SJSA1 (cell line): ENCODE results near the gene HOXA6. TPM values are rescaled to one million over a fixed set of nuclear protein-coding genes. Genes with fewer than 3 reads are reported as not detected.

Experiments used
- DNase-seq, 2 experiments: peaks; one replicate each; pipeline ENCODE4 v3.0.0-alpha.2; 2015 to 2020; ENCODE audit warnings: low spot score in 2 of 2, low read depth in 1 of 2
- H3K27ac ChIP-seq: fragments of 250-450 bp; sonication (Bioruptor Pico); 2 replicates; pipeline ENCODE4 v1.5.1; 2020; ENCODE audit warnings: mild to moderate bottlenecking, moderate library complexity
- H3K27me3 ChIP-seq: fragments of 250-450 bp; sonication (Bioruptor Pico); replicated peaks from 2 replicates; pipeline ENCODE4 v1.5.1; 2020; ENCODE audit warnings: mild to moderate bottlenecking, moderate library complexity
- H3K36me3 ChIP-seq: fragments of 250-450 bp; sonication (Bioruptor Pico); 2 replicates; pipeline ENCODE4 v1.5.1; 2020; ENCODE audit warnings: mild to moderate bottlenecking
- H3K4me1 ChIP-seq: fragments of 250-450 bp; sonication (Bioruptor Pico); replicated peaks from 2 replicates; pipeline ENCODE4 v1.6.1; 2021; ENCODE audit warnings: mild to moderate bottlenecking
- H3K4me3 ChIP-seq: fragments of 250-450 bp; sonication (Bioruptor Pico); 2 replicates; pipeline ENCODE4 v1.5.1; 2020; ENCODE audit warnings: mild to moderate bottlenecking
- H3K9me3 ChIP-seq: fragments of 250-450 bp; sonication (Bioruptor Pico); replicated peaks from 2 replicates; pipeline ENCODE4 v1.5.1; 2020; ENCODE audit warnings: mild to moderate bottlenecking
- total RNA-seq: library from RNA; depleted of rRNA; stranded (reverse); fragments of >200 nt; shearing (Covaris generic); gene quantifications from 2 replicates; pipeline ENCODE4 v1.2.3, GENCODE V29; 2014

The HOXA6 gene
- total RNA-seq, 1 experiment from 2014 or later, result 0.79 TPM

DNA sequence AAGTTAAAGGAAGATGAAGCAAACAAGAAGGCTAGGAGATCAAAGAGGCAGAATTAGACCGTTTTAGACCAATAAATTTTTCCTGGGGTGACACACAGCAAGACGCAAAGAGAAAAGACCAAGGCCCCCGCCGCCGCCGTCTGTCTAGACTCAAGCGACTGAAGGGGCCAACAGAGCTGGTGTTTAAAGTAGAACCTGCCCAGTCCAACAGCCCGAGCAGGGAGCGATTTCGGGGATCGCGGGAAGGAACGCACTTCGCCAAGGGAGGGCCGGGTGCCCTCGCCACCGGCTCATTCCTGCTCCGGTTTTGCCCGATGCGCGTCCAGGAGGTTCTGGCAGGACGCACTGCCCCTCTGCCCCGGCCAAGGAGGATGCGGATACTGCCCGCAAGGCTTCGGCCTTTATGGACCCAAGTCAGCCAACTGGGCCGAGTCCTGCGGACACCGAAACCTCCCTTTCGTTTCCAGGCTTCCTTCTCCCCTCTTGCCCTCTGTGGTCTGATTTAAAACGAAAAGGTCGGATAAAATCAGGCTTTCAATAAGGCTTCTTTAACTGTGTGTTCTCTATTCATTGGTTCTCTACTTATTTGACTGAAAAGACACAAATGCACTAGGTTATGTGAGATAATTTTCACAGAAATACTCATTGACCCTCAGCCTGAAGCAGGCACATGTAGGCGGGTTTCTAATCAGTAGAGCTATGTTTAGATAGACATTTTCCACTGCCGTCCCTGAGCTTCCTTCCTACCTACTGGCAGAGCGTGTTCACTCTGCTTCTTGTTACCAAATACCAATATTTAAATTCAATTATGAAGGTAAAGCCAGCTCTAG, 11.1 kb upstream of the HOXA6 start:
- peaks cover 24% of the 10 kb centered on the region for H3K4me1 ChIP-seq
- no peaks in the 10 kb centered on the region for H3K9me3 ChIP-seq
- peaks cover 16% of the 10 kb centered on the region for H3K36me3 ChIP-seq
- H3K27ac ChIP-seq, result no peak overlapping the region
- no peak overlapping the region for H3K4me3 ChIP-seq
- DNase-seq, result no peak
- H3K27me3 ChIP-seq, result no peaks in the 10 kb centered on the region; the same call in 1 of the 2 replicates

DNA sequence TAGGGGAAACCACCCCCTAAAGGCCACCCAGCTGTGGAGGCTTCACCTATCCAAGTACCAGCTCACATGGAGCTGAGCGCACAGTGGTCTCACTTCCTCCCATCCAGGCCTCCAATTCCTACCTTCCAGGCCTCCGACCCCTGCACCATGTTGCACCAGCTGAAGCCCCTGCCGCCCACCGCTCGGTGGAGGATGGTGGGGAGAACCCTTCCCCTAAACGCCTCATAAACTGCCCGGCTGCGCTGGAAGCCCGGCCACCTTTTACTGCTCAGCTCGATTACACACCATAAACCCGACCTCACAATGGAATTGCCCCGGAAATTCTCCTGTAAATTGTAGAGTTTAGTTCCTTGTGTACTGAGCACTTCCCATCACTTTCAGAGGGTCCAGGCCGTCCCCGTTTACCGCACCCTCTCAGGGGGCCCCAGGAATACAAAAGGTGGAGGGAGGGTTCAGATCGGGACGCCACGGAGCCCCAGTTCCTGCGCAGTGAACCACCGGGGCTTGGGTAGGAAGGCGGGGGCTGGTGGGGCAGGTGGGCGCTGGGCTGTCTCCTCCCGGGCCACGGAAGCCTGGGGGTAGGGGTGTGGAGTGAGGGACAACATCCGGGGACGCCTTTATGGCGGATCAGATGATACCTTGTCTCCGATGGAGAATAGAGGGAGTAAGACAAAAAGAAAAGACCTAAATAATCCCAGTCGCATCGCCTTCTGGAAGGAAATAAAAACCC, 10.3 kb upstream of the HOXA6 start:
- DNase-seq, result no peak
- Histone ChIP-seq H3K27ac (no peak overlapping the region), H3K4me3 (no peak overlapping the region), H3K9me3 (no peaks in the 10 kb centered on the region), H3K36me3 (peaks cover 8% of the 10 kb centered on the region), H3K27me3 (no peaks in the 10 kb centered on the region; the same call in 1 of the 2 replicates), H3K4me1 (peaks cover 17% of the 10 kb centered on the region)

GRCh38 chr7:27156916-27157701, 9.5 kb upstream of the HOXA6 start:
- H3K27me3 ChIP-seq, result no peaks in the 10 kb centered on the region; the same call in 1 of the 2 replicates
- peaks cover 24% of the 10 kb centered on the region for H3K4me1 ChIP-seq
- DNase-seq, result peak in 1 of 2 experiments; percentile 35
- H3K4me3 ChIP-seq, result peak overlapping the region; percentile 46
- H3K36me3 ChIP-seq, result peaks cover 3% of the 10 kb centered on the region; the same call in 1 of the 2 replicates
- H3K9me3 ChIP-seq, result no peaks in the 10 kb centered on the region
- H3K27ac ChIP-seq, result no peak overlapping the region

GRCh38 chr7:27156508-27156898, 8.9 kb upstream of the HOXA6 start, which contains the start of gene HOXA7:
Gene HOXA7 (minus strand): TSS chr7:27156675. CDS start chr7:27156545, 130 bp downstream.
- Histone ChIP-seq H3K36me3 (no peaks in the 10 kb centered on the region), H3K4me1 (peaks cover 30% of the 10 kb centered on the region), H3K27me3 (no peaks in the 10 kb centered on the region; the same call in 1 of the 2 replicates), H3K4me3 (peak within 1 kb of the TSS; percentile 46), H3K27ac (no peak within 1 kb of the TSS; the same call in 1 of the 2 replicates), H3K9me3 (no peaks in the 10 kb centered on the region)
- peak in 1 of 2 experiments; percentile 76 for DNase-seq

GRCh38 chr7:27155816-27156507, 8.4 kb upstream of the HOXA6 start:
- no peaks in the 10 kb centered on the region for H3K9me3 ChIP-seq
- H3K36me3 ChIP-seq, result no peaks in the 10 kb centered on the region
- H3K27me3 ChIP-seq, result no peaks in the 10 kb centered on the region; the same call in 1 of the 2 replicates
- peaks cover 33% of the 10 kb centered on the region for H3K4me1 ChIP-seq
- peak overlapping the region; percentile 46 for H3K4me3 ChIP-seq
- peak; percentile 43 to 58 for DNase-seq
- no peak overlapping the region; the same call in 1 of the 2 replicates for H3K27ac ChIP-seq

DNA sequence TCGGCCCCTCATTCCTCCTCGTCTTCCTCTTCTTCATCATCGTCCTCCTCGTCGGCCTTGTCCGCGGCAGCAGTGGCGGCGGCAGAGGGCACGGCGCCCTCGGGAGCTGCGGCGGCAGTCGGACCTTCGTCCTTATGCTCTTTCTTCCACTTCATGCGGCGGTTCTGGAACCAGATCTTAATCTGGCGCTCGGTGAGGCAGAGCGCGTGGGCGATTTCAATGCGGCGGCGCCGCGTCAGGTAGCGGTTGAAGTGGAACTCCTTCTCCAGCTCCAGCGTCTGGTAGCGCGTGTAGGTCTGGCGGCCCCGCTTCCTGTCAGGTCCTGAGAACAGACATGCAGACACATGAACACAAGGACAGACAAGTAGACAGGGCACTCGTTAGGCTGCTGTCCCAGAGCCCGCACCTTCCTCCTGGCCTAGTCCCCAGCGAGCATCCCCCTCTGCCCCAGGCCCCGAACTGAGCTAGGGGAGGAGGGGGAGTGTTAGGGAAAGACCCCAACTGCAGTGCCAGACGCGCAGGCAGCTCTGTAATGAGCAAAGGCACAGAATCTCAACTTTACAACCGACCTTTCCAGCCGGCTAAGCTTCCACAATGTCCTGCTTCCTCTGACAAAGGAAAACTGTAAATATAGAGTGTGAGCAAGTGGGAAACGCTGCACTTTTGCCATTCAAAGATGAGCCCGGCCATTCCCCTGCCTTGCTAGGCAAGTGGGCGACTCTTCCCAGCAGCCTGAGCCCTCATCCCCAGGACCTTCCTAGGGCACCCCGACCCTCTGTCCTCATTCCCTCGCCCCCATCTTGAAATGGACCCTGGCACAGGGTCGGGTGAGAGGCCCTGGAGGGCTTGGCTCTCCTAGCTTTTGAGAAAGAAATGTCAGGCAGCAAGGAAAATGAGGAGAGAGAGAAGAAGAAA, 7.6 kb upstream of the HOXA6 start:
- no peak for DNase-seq
- H3K4me1 ChIP-seq, result peaks cover 32% of the 10 kb centered on the region

DNA sequence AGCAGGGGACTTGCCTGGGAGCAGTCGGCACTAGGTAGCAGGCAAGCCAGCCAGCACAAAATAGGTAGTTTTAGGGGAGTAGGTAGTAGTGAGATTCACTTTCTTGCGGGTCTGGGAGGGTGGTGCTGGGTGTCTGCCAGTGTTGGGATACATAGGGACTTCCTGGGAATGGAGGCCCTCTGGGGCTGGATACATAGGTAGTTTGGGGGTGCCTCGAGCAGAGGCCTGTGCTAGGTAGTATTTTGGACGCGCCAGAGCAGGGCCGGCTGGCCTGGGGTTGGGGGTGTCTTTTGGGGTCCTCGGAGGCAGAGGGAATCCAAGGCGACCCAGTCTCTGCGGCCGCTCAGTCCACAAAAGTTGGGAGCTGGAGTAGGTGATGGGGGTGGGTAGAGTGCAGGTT, 6.8 kb upstream of the HOXA6 start:
- Histone ChIP-seq H3K27me3 (no peaks in the 10 kb centered on the region; the same call in 1 of the 2 replicates), H3K4me3 (no peak overlapping the region), H3K27ac (no peak overlapping the region), H3K4me1 (peaks cover 33% of the 10 kb centered on the region), H3K9me3 (no peaks in the 10 kb centered on the region), H3K36me3 (no peaks in the 10 kb centered on the region)
- DNase-seq, result no peak

More for the DNA sequence above, 7.6 kb upstream of the HOXA6 start:
- Histone ChIP-seq H3K27me3 (no peaks in the 10 kb centered on the region; the same call in 1 of the 2 replicates), H3K27ac (no peak overlapping the region), H3K36me3 (no peaks in the 10 kb centered on the region), H3K9me3 (no peaks in the 10 kb centered on the region), H3K4me3 (peak overlapping the region; percentile 46)

- H3K27ac ChIP-seq, result no peak overlapping the region
Observed at GRCh38 chr7:27153526-27153925, 6.0 kb upstream of the HOXA6 start.

GRCh38 chr7:27152816-27153442, 5.4 kb upstream of the HOXA6 start:
- Histone ChIP-seq H3K27ac (no peak overlapping the region), H3K27me3 (no peaks in the 10 kb centered on the region; the same call in 1 of the 2 replicates)
- peak in 1 of 2 experiments; percentile 37 for DNase-seq

More at GRCh38 chr7:27153526-27153925, 6.0 kb upstream of the HOXA6 start:
- Histone ChIP-seq H3K4me1 (peaks cover 41% of the 10 kb centered on the region), H3K9me3 (no peaks in the 10 kb centered on the region), H3K4me3 (no peak overlapping the region), H3K36me3 (no peaks in the 10 kb centered on the region), H3K27me3 (no peaks in the 10 kb centered on the region; the same call in 1 of the 2 replicates)
- DNase-seq, result no peak

GRCh38 chr7:27151931-27152815, 4.6 kb upstream of the HOXA6 start, which contains the start of gene HOXA3:
Gene HOXA3 (minus strand): TSS chr7:27152583. CDS start chr7:27110640, 41,943 bp downstream.
- peak within 1 kb of the TSS; percentile 37 for H3K4me3 ChIP-seq
- no peaks in the 10 kb centered on the region; the same call in 1 of the 2 replicates for H3K27me3 ChIP-seq
- H3K36me3 ChIP-seq, result no peaks in the 10 kb centered on the region
- H3K27ac ChIP-seq, result no peak within 1 kb of the TSS
- H3K4me1 ChIP-seq, result peaks cover 52% of the 10 kb centered on the region
- peak in 1 of 2 experiments; percentile 57 for DNase-seq
- no peaks in the 10 kb centered on the region for H3K9me3 ChIP-seq

More at GRCh38 chr7:27152816-27153442, 5.4 kb upstream of the HOXA6 start:
- Histone ChIP-seq H3K4me3 (peak overlapping the region; percentile 37; the same call in 1 of the 2 replicates), H3K4me1 (peaks cover 47% of the 10 kb centered on the region), H3K36me3 (no peaks in the 10 kb centered on the region), H3K9me3 (no peaks in the 10 kb centered on the region)
